ENCODE data around the gene AMIGO1.

DNA sequence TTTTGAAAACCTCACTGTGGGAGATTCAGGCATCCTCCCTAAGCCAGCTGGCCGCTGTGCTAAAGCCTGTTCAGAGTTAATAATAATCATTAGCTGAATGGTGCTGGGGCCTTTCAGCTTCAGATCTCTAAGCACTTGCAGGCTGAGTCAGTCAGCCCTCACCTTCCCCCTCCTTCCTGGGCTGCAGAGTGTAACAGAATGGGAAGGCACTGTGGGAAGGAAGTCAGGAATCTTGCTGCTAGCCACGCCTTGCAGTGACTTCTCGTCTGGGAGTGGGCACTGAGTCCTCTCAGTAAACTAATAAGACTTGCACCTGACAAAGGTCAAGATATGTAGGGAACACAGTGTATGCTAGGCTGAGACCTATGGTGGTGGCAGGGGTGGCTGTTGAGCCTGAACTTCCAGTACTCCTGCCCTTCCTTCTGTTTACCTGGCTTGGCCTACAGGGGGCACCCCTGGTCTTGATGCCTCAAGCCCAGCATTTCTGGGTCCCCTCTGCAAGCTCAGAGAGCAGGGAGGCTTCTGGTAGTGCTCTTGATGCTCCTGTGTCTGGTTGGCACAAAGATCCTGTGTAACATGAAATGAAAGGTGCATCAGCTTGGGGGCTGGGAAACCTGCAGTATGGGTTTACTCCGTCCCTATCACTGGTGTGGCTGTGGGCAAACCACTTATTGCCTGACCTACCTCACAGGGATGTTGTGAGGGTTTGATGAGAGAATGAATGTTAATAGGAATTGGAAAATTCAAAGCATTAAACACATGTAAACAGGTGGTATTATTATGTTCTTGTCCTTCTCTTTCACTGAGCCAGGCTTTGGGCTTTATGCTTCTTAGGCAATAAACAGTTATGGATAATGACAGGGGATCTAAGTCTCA, 9.6 kb downstream of the AMIGO1 start:
- TF ChIP-seq CTCF (IDR thresholded peaks at IDR 0.05; ENCODE audit: insufficient read depth, low read length): peak; percentile 50
- TF ChIP-seq GABPA (IDR thresholded peaks at IDR 0.05; ENCODE audit: low read depth): no peak

Measured in HL-60 (cell line).